ENCODE results near the gene PTK7. TPM values are rescaled to one million over a fixed set of nuclear protein-coding genes. Genes with fewer than 3 reads are reported as not detected.
"Not testable (repeated sequence)": the region's sequence is repeated elsewhere in the genome, so short reads cannot be mapped to it uniquely, and the experiment has no call there.

PTK7 gene
- total RNA-seq, 3 donors from 2014 or later = 7.0 to 57.1 (median 52.1) TPM

GRCh38 chr6:43077981-43078511, 1.9 kb downstream of the PTK7 start:
- TF ChIP-seq POLR2AphosphoS5 (IDR thresholded peaks at IDR 0.05) (no peak), CTCF (IDR thresholded peaks at IDR 0.05) (no peak), POLR2A (IDR thresholded peaks at IDR 0.05) (no peak)
- H3K9me3 ChIP-seq = no peaks in the 10 kb centered on the region
- H3K27ac ChIP-seq = peak overlapping the region; percentile 82 to 89
- H3K4me1 ChIP-seq = peaks cover 0 to 3% of the 10 kb centered on the region in 2 donors
- no peak for DNase-seq (ENCODE audit: low spot score in 2 of 2)
- intact Hi-C loops (cut with DNase I; ENCODE audit: low total_unique reads) = no loop called here
- no peaks in the 10 kb centered on the region for H3K36me3 ChIP-seq
- H3K27me3 ChIP-seq = no peaks in the 10 kb centered on the region
- H3K4me3 ChIP-seq = peak overlapping the region in 2 of 3 donors; percentile 85 to 88

GRCh38 chr6:43078691-43079090, 2.6 kb downstream of the PTK7 start:
- Histone ChIP-seq H3K36me3 (no peaks in the 10 kb centered on the region), H3K4me3 (no peak overlapping the region), H3K4me1 (peaks cover 0 to 3% of the 10 kb centered on the region in 2 donors), H3K27me3 (no peaks in the 10 kb centered on the region), H3K9me3 (no peaks in the 10 kb centered on the region), H3K27ac (peak overlapping the region; percentile 82 to 89)
- no peak for TF ChIP-seq POLR2AphosphoS5 (IDR thresholded peaks at IDR 0.05)
- no peak for TF ChIP-seq CTCF (IDR thresholded peaks at IDR 0.05)
- no peak for TF ChIP-seq POLR2A (IDR thresholded peaks at IDR 0.05)
- DNase-seq (ENCODE audit: low spot score in 2 of 2) = no peak
- intact Hi-C loops (cut with DNase I; ENCODE audit: low total_unique reads) = no loop called here

- Histone ChIP-seq H3K4me3 (no peak overlapping the region), H3K9me3 (no peaks in the 10 kb centered on the region), H3K36me3 (no peaks in the 10 kb centered on the region), H3K27ac (no peak overlapping the region), H3K27me3 (no peaks in the 10 kb centered on the region), H3K4me1 (no peaks in the 10 kb centered on the region)
- intact Hi-C loops (cut with DNase I; ENCODE audit: low total_unique reads) = no loop called here
- no peak for TF ChIP-seq CTCF (IDR thresholded peaks at IDR 0.05)
- no peak for TF ChIP-seq POLR2A (IDR thresholded peaks at IDR 0.05)
- TF ChIP-seq POLR2AphosphoS5 (IDR thresholded peaks at IDR 0.05) = no peak
- no peak for DNase-seq (ENCODE audit: low spot score in 2 of 2)
These were observed 4.9 kb downstream of the PTK7 start for GRCh38 chr6:43081043-43081442.

- intact Hi-C loops (cut with DNase I; ENCODE audit: low total_unique reads); DNase-seq (ENCODE audit: low spot score in 2 of 2); H3K4me1 ChIP-seq: not testable (repeated sequence)
These were observed 5.8 kb downstream of the PTK7 start for GRCh38 chr6:43081922-43082321.

GRCh38 chr6:43082806-43083655, 6.9 kb downstream of the PTK7 start:
- H3K27ac ChIP-seq = peak overlapping the region in 1 of 2 donors; percentile 63
- H3K27me3 ChIP-seq = no peaks in the 10 kb centered on the region
- intact Hi-C loops (cut with DNase I; ENCODE audit: low total_unique reads) = no loop called here
- H3K36me3 ChIP-seq = no peaks in the 10 kb centered on the region
- TF ChIP-seq POLR2AphosphoS5 (IDR thresholded peaks at IDR 0.05) (no peak), POLR2A (IDR thresholded peaks at IDR 0.05) (no peak), CTCF (IDR thresholded peaks at IDR 0.05) (no peak)
- H3K9me3 ChIP-seq = no peaks in the 10 kb centered on the region
- no peak for DNase-seq (ENCODE audit: low spot score in 2 of 2)
- no peak overlapping the region for H3K4me3 ChIP-seq
- no peaks in the 10 kb centered on the region for H3K4me1 ChIP-seq

More at GRCh38 chr6:43081922-43082321, 5.8 kb downstream of the PTK7 start:
- H3K9me3 ChIP-seq, H3K27me3 ChIP-seq, H3K36me3 ChIP-seq, H3K4me3 ChIP-seq, H3K27ac ChIP-seq: not testable (repeated sequence)
